ENCODE measurements around the gene IRX4. TPM values are rescaled to one million over a fixed set of nuclear protein-coding genes. Genes with fewer than 3 reads are reported as not detected.

Gene IRX4
- total and polyA plus RNA-seq, 2 donors (not counting 3 experiments of a cell fraction or from before 2014, with no cell fraction given): not detected

DNA sequence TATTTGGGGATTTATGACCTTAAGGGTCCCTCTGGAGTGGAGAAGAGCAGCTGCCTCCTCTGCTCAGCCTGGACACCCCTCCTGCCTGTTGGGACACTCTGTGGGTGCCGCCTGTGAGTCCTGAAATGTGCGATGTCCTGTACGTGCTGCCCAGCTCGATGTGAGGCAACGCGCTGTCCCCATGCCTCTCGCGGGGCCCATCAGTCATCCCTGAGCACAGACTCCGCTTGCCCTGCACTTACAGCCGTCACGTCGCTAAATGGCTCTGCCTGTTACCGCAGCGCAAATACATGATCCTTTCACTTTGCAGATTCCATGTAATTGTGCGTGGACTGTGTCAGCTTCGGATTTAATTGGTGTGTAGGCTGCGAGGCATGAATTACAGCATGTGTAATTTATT is 27.1 kb downstream of the IRX4 start:
- no peaks in the 10 kb centered on the region for H3K4me1 ChIP-seq (ENCODE audit: control insufficient read depth, extremely low read depth, insufficient read depth, low read length)
- no peak overlapping the region for H3K9ac ChIP-seq (replicated peaks; ENCODE audit: extremely low read depth, insufficient read depth, low read length)
- no peak overlapping the region for H3K27ac ChIP-seq (ENCODE audit: insufficient read depth, low read depth, low read length)
- no peak overlapping the region for H3K4me3 ChIP-seq (replicated peaks in 1 of 3; ENCODE audit: insufficient read depth in 1 of 3, low read depth in 1 of 3, low read length in 3 of 3)
- POLR2A ChIA-PET: no interaction called here
- no peaks in the 10 kb centered on the region for H4K20me1 ChIP-seq (replicated peaks; ENCODE audit: control insufficient read depth, extremely low read depth, insufficient read depth, low read length)
- H3K4me2 ChIP-seq (ENCODE audit: insufficient read depth, low read length): no peak overlapping the region
- FAIRE-seq: no peak
- peaks cover 8 to 9% of the 10 kb centered on the region in 2 experiments for H3K27me3 ChIP-seq (ENCODE audit: control insufficient read depth in 2 of 2, insufficient read depth in 2 of 2, low read length in 2 of 2)
- no peak for DNase-seq (ENCODE audit: low read depth, low spot score)
- H2AFZ ChIP-seq (ENCODE audit: low read depth, low read length): no peak overlapping the region
- dilution Hi-C loops (cut with MboI; ENCODE audit: extremely low pct_ligation_motif_present, low sequenced_read_pairs) (no loop called here), intact Hi-C loops (cut with micrococcal nuclease) (no loop called here)
- no peak for TF ChIP-seq JUN (IDR thresholded peaks at IDR 0.05; ENCODE audit: borderline replicate concordance, insufficient read depth, insufficient read length, low read depth)
- no peak for TF ChIP-seq FOS (IDR thresholded peaks at IDR 0.05; ENCODE audit: borderline replicate concordance, insufficient read depth, low read length)
- TF ChIP-seq, protein P1, sequence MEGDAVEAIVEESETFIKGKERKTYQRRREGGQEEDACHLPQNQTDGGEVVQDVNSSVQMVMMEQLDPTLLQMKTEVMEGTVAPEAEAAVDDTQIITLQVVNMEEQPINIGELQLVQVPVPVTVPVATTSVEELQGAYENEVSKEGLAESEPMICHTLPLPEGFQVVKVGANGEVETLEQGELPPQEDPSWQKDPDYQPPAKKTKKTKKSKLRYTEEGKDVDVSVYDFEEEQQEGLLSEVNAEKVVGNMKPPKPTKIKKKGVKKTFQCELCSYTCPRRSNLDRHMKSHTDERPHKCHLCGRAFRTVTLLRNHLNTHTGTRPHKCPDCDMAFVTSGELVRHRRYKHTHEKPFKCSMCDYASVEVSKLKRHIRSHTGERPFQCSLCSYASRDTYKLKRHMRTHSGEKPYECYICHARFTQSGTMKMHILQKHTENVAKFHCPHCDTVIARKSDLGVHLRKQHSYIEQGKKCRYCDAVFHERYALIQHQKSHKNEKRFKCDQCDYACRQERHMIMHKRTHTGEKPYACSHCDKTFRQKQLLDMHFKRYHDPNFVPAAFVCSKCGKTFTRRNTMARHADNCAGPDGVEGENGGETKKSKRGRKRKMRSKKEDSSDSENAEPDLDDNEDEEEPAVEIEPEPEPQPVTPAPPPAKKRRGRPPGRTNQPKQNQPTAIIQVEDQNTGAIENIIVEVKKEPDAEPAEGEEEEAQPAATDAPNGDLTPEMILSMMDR (IDR thresholded peaks at IDR 0.05; ENCODE audit: extremely low read depth in 1 of 2, insufficient read depth in 1 of 2, low read depth in 1 of 2, low read length in 2 of 2): no peak
- TF ChIP-seq GATA2 (IDR thresholded peaks at IDR 0.05; ENCODE audit: insufficient read depth, insufficient read length, low read depth, low read length): no peak
- no peaks in the 10 kb centered on the region for H3K36me3 ChIP-seq (ENCODE audit: control insufficient read depth in 2 of 2, extremely low read depth in 1 of 2, insufficient read depth in 2 of 2, low read length in 2 of 2)
- no peaks in the 10 kb centered on the region for H3K79me2 ChIP-seq (ENCODE audit: control insufficient read depth, insufficient read depth, low read length)
- no peaks in the 10 kb centered on the region for H3K9me3 ChIP-seq (replicated peaks; ENCODE audit: control insufficient read depth, insufficient read depth, low read length)
- no peaks in the 10 kb centered on the region for H3K9me1 ChIP-seq (replicated peaks; ENCODE audit: control insufficient read depth, extremely low read depth, insufficient read depth, low read length)
- BruUV-seq (replicated peaks): no TSS peak
- CTCF ChIA-PET: no interaction called here

DNA sequence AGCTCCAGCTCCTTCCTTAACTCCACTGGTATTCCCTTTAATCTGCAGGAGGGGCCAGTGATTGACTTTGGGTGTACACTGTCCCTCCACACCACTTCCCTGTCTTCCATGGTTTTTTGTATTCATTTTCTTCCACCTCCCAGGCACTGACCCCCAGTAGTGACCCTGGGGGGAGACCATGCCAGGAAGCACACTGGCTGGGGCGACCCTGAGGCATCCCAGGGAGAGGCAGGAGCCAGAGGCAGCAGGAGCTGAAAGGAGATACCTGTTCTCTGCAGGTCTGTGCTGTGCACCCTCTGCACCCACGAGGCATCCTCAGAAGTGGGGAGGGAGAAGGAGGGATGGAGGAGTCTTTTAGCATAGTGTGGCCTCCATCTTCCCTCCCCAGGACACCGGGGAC is 27.6 kb downstream of the IRX4 start:
- Histone ChIP-seq H3K79me2 (ENCODE audit: control insufficient read depth, insufficient read depth, low read length) (no peaks in the 10 kb centered on the region), H3K4me2 (ENCODE audit: insufficient read depth, low read length) (no peak overlapping the region), H2AFZ (ENCODE audit: low read depth, low read length) (no peak overlapping the region), H3K36me3 (ENCODE audit: control insufficient read depth in 2 of 2, extremely low read depth in 1 of 2, insufficient read depth in 2 of 2, low read length in 2 of 2) (no peaks in the 10 kb centered on the region), H3K9ac (replicated peaks; ENCODE audit: extremely low read depth, insufficient read depth, low read length) (no peak overlapping the region), H3K4me1 (ENCODE audit: control insufficient read depth, extremely low read depth, insufficient read depth, low read length) (no peaks in the 10 kb centered on the region), H4K20me1 (replicated peaks; ENCODE audit: control insufficient read depth, extremely low read depth, insufficient read depth, low read length) (no peaks in the 10 kb centered on the region), H3K9me1 (replicated peaks; ENCODE audit: control insufficient read depth, extremely low read depth, insufficient read depth, low read length) (no peaks in the 10 kb centered on the region), H3K27ac (ENCODE audit: insufficient read depth, low read depth, low read length) (no peak overlapping the region), H3K4me3 (replicated peaks in 1 of 3; ENCODE audit: insufficient read depth in 1 of 3, low read depth in 1 of 3, low read length in 3 of 3) (no peak overlapping the region), H3K9me3 (replicated peaks; ENCODE audit: control insufficient read depth, insufficient read depth, low read length) (no peaks in the 10 kb centered on the region), H3K27me3 (ENCODE audit: control insufficient read depth in 2 of 2, insufficient read depth in 2 of 2, low read length in 2 of 2) (peaks cover 8 to 14% of the 10 kb centered on the region in 2 experiments)
- dilution Hi-C loops (cut with MboI; ENCODE audit: extremely low pct_ligation_motif_present, low sequenced_read_pairs): no loop called here
- CTCF ChIA-PET: no interaction called here
- BruUV-seq (replicated peaks): no TSS peak
- POLR2A ChIA-PET: no interaction called here
- DNase-seq (ENCODE audit: low read depth, low spot score) (no peak), FAIRE-seq (no peak)
- TF ChIP-seq, protein P1 (IDR thresholded peaks at IDR 0.05; ENCODE audit: extremely low read depth in 1 of 2, insufficient read depth in 1 of 2, low read depth in 1 of 2, low read length in 2 of 2): no peak
- TF ChIP-seq EZH2 (IDR thresholded peaks at IDR 0.05; ENCODE audit: borderline replicate concordance, low read depth, low read length, severe bottlenecking) (no peak), POLR2AphosphoS5 (IDR thresholded peaks at IDR 0.05; ENCODE audit: insufficient read depth, low read depth, low read length) (no peak), FOS (IDR thresholded peaks at IDR 0.05; ENCODE audit: borderline replicate concordance, insufficient read depth, low read length) (no peak), GATA2 (IDR thresholded peaks at IDR 0.05; ENCODE audit: insufficient read depth, insufficient read length, low read depth, low read length) (no peak), MYC (IDR thresholded peaks at IDR 0.05; ENCODE audit: low read depth, low read length) (no peak), POLR2A (IDR thresholded peaks at IDR 0.05; ENCODE audit: low read depth, low read length) (no peak), JUN (IDR thresholded peaks at IDR 0.05; ENCODE audit: borderline replicate concordance, insufficient read depth, insufficient read length, low read depth) (no peak)
- TF ChIP-seq, protein P2, sequence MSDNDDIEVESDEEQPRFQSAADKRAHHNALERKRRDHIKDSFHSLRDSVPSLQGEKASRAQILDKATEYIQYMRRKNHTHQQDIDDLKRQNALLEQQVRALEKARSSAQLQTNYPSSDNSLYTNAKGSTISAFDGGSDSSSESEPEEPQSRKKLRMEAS (IDR thresholded peaks at IDR 0.05; ENCODE audit: insufficient read depth, insufficient read length): no peak
- intact Hi-C loops (cut with micrococcal nuclease): no loop called here
